Keratinocyte (primary cell): Measurements from ENCODE around the gene CKM.

Experiments used
- CTCF ChIP-seq, 3 experiments: IDR thresholded peaks in 1 of 3; conservative IDR thresholded peaks in 1 of 3; optimal IDR thresholded peaks in 1 of 3; 2 replicates in 2 of 3; 3 replicates in 1 of 3; pipeline versions ENCODE3 to v1.5.1; 2011; ENCODE audit warnings: low read length in 3 of 3, mild to moderate bottlenecking in 3 of 3, moderate library complexity in 2 of 3, control low read depth in 1 of 3, inconsistent platforms in 1 of 3; ENCODE audit not compliant: insufficient read depth in 2 of 3; ENCODE audit errors: extremely low read depth in 1 of 3
- EZH2 ChIP-seq: IDR thresholded peaks from one replicate; pipeline ENCODE4 v1.6.1; 2012; ENCODE audit warnings: inconsistent platforms, mild to moderate bottlenecking, low read length, moderate library complexity

DNA sequence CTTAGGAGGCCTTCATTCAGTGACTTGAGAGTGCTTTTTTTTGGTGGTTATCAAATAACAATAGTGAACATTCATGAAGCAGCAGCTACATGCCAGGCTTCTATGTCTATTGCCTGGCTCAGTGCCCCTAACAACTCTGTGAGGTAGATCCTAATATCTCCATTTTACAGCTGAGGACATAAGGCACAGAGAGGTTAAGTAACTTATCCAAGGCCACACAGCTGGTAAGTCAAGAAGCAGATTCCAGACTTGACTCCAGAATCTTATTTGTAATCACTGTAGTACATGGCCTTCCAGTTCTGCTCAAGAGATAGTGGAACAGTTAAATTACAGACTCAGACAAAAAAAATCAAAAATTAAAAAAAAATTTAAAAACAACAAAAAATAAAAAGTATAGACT is 26.8 kb downstream of the CKM start:
- TF ChIP-seq CTCF (optimal IDR thresholded peaks at IDR 0.05 in 1 of 3, IDR thresholded peaks at IDR 0.05 in 1 of 3, conservative IDR thresholded peaks at IDR 0.05 in 1 of 3; ENCODE audit: extremely low read depth in 1 of 3, insufficient read depth in 2 of 3, low read length in 3 of 3) (no peak), EZH2 (no peak)
